Measurements from ENCODE around the gene KCNMA1.

Gene KCNMA1

DNA sequence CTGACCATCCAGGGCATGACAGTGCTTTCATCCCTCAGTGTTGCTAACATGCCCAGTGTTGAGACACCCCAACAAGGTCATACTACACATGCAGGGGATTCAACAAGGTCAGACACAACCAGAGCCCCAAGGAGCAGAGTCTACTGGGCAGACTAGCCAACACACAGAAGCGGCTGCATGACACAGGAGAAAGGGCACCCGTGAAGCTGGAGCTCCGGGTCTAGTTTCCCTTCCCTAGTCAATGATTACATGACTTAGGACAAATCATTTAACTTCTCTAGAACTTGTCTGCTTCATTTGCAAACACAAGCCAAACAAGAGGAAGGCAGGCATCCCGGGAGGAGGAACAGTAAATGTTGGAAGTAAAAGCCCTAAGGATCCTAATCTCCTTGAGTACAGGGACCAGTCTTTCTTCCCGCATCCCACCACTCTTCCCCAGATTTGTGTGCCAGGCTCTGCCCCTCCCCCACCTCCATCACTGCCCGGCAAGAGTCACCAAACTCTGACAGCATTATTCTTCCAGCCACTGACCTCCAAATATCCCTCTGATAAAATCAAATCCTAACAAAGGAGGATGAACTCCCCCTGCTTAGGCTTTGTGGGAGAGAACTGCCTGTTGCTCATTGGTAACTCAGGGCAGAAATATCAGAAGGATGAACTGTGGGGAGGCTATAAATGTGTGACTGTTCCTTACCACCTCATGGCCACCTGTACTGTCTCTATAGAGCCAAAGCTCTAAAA lies 104.3 kb downstream of the KCNMA1 start:
- H3K4me2 ChIP-seq, result no peak overlapping the region
- no peaks in the 10 kb centered on the region for H4K20me1 ChIP-seq
- no peaks in the 10 kb centered on the region for H3K27me3 ChIP-seq
- no peak for TF ChIP-seq Cebpa-rat (IDR thresholded peaks at IDR 0.05)
- H3K4me3 ChIP-seq, result no peak overlapping the region
- peaks cover 57% of the 10 kb centered on the region for H3K4me1 ChIP-seq
- H3K9me3 ChIP-seq, result no peaks in the 10 kb centered on the region
- no peaks in the 10 kb centered on the region for H3K36me3 ChIP-seq
- no peak overlapping the region for H3K27ac ChIP-seq
- H3K9ac ChIP-seq, result no peak overlapping the region

DNA sequence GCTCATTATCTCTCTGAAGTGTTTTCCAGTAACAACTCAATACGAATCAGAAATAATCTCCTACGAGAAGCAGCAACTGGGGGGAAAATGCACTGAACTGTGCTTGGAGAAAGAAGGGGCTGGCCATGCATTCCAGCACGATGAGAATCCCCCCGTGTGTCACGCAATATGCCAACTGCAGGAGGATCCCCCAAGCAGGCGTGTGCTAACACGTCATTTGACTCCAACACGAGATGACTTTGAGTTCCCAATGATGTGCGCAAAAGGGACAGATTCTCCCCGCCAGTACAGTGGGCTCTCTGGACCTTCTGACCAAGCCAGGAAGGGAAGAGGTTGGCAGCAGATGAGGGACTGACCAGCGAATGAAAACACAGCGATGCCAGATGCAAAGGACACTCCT lies 105.5 kb downstream of the KCNMA1 start:
- Histone ChIP-seq H3K4me3 (no peak overlapping the region), H3K36me3 (no peaks in the 10 kb centered on the region), H3K27me3 (no peaks in the 10 kb centered on the region), H4K20me1 (no peaks in the 10 kb centered on the region), H3K4me1 (peaks cover 62% of the 10 kb centered on the region), H3K4me2 (peak overlapping the region; percentile 76), H3K9ac (no peak overlapping the region), H3K27ac (peak overlapping the region; percentile 58; the same call in 1 of the 2 replicates), H3K9me3 (no peaks in the 10 kb centered on the region)
- TF ChIP-seq Cebpa-rat (IDR thresholded peaks at IDR 0.05), result no peak

GRCh38 chr10:77531441-77532001 lies 106.1 kb downstream of the KCNMA1 start:
- TF ChIP-seq Cebpa-rat (IDR thresholded peaks at IDR 0.05), result no peak
- Histone ChIP-seq H3K9me3 (no peaks in the 10 kb centered on the region), H3K36me3 (no peaks in the 10 kb centered on the region), H3K27ac (peak overlapping the region; percentile 58; the same call in 1 of the 2 replicates), H4K20me1 (no peaks in the 10 kb centered on the region), H3K27me3 (no peaks in the 10 kb centered on the region), H3K4me3 (no peak overlapping the region), H3K4me1 (peaks cover 62% of the 10 kb centered on the region), H3K9ac (peak overlapping the region; percentile 26; the same call in 1 of the 2 replicates), H3K4me2 (peak overlapping the region; percentile 76)

DNA sequence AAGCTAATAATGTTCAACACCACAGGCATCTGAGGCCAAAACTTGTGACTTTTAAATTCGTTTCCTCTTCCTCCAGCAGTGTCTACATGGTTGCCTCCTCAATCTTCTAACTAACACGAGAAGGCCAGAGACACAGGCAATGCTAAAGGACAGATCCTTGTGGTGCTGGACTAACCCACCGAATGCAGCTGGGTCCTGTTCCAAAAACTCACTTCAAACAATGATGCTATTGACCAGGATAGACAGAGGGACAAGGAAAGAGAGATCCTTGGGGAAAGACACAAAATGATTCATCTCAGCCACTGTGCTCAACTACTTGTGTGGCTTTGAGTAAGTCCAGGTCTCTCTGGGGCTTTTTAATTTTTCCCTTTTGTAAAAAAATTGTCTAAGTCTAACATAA lies 107.6 kb downstream of the KCNMA1 start:
- H3K4me1 ChIP-seq, result peaks cover 75% of the 10 kb centered on the region
- no peaks in the 10 kb centered on the region for H3K27me3 ChIP-seq

GRCh38 chr10:77529050-77529576 lies 108.5 kb downstream of the KCNMA1 start:
- no peak for TF ChIP-seq Cebpa-rat (IDR thresholded peaks at IDR 0.05)
- peak overlapping the region; percentile 76 for H3K4me2 ChIP-seq
- H3K9ac ChIP-seq, result no peak overlapping the region
- H3K27me3 ChIP-seq, result no peaks in the 10 kb centered on the region
- no peaks in the 10 kb centered on the region for H3K36me3 ChIP-seq
- H3K27ac ChIP-seq, result no peak overlapping the region
- no peaks in the 10 kb centered on the region for H4K20me1 ChIP-seq
- H3K4me3 ChIP-seq, result no peak overlapping the region
- H3K4me1 ChIP-seq, result peaks cover 84% of the 10 kb centered on the region
- H3K9me3 ChIP-seq, result no peaks in the 10 kb centered on the region

More for the DNA sequence above, 107.6 kb downstream of the KCNMA1 start:
- Histone ChIP-seq H3K27ac (no peak overlapping the region), H3K4me3 (no peak overlapping the region), H3K36me3 (no peaks in the 10 kb centered on the region), H4K20me1 (no peaks in the 10 kb centered on the region), H3K9me3 (no peaks in the 10 kb centered on the region), H3K4me2 (peak overlapping the region; percentile 76), H3K9ac (no peak overlapping the region)
- TF ChIP-seq Cebpa-rat (IDR thresholded peaks at IDR 0.05), result no peak

DNA sequence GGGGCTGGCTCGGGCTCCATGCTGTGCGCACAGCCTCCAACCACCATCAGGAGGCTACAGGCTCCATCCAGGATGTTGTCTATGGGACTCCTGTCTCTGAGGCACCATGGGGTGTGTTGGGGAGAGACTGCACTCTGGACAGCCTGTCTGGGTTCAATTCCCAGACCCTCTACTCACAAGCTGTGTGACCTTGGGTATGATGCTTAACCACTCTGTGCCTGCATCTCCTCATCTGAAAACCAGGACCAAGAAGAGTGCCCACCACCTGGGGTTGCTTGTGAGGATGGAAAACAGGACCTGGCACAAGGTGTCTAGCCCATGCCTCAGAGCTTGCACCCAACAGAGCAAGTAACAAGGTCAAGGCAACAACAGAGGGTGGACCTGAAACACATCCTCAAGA lies 109.8 kb downstream of the KCNMA1 start:
- H3K9me3 ChIP-seq, result no peaks in the 10 kb centered on the region
- H3K4me3 ChIP-seq, result no peak overlapping the region
- H3K36me3 ChIP-seq, result no peaks in the 10 kb centered on the region
- H3K27me3 ChIP-seq, result no peaks in the 10 kb centered on the region
- H3K9ac ChIP-seq, result peak overlapping the region; percentile 36; the same call in 1 of the 2 replicates
- peaks cover 96% of the 10 kb centered on the region for H3K4me1 ChIP-seq
- H3K4me2 ChIP-seq, result peak overlapping the region; percentile 76
- no peak for TF ChIP-seq Cebpa-rat (IDR thresholded peaks at IDR 0.05)
- no peaks in the 10 kb centered on the region for H4K20me1 ChIP-seq
- no peak overlapping the region for H3K27ac ChIP-seq

GRCh38 chr10:77526868-77527617 lies 110.6 kb downstream of the KCNMA1 start:
- no peaks in the 10 kb centered on the region for H3K27me3 ChIP-seq
- peak overlapping the region; percentile 28; the same call in 1 of the 2 replicates for H3K27ac ChIP-seq
- H3K9me3 ChIP-seq, result no peaks in the 10 kb centered on the region
- no peak overlapping the region for H3K4me3 ChIP-seq
- peak overlapping the region; percentile 36; the same call in 1 of the 2 replicates for H3K9ac ChIP-seq
- H3K4me1 ChIP-seq, result peaks cover 100% of the 10 kb centered on the region
- TF ChIP-seq Cebpa-rat (IDR thresholded peaks at IDR 0.05), result no peak
- peak overlapping the region; percentile 76 for H3K4me2 ChIP-seq
- H3K36me3 ChIP-seq, result no peaks in the 10 kb centered on the region
- H4K20me1 ChIP-seq, result no peaks in the 10 kb centered on the region

GRCh38 chr10:77524281-77524711 lies 113.3 kb downstream of the KCNMA1 start:
- Histone ChIP-seq H3K4me2 (peak overlapping the region; percentile 76), H3K4me3 (no peak overlapping the region; the same call in 1 of the 2 replicates), H4K20me1 (no peaks in the 10 kb centered on the region), H3K9me3 (no peaks in the 10 kb centered on the region), H3K27me3 (no peaks in the 10 kb centered on the region), H3K36me3 (no peaks in the 10 kb centered on the region), H3K4me1 (peaks cover 83% of the 10 kb centered on the region), H3K9ac (peak overlapping the region; percentile 8; the same call in 1 of the 2 replicates), H3K27ac (peak overlapping the region; percentile 33; the same call in 1 of the 2 replicates)
- TF ChIP-seq Cebpa-rat (IDR thresholded peaks at IDR 0.05), result no peak

GRCh38 chr10:77522268-77522809 lies 115.3 kb downstream of the KCNMA1 start:
- no peaks in the 10 kb centered on the region for H3K9me3 ChIP-seq

More at GRCh38 chr10:77522268-77522809, 115.3 kb downstream of the KCNMA1 start:
- no peaks in the 10 kb centered on the region for H4K20me1 ChIP-seq
- H3K9ac ChIP-seq, result no peak overlapping the region
- no peak overlapping the region for H3K4me3 ChIP-seq
- H3K36me3 ChIP-seq, result no peaks in the 10 kb centered on the region
- peak overlapping the region; percentile 12; the same call in 1 of the 2 replicates for H3K27ac ChIP-seq
- no peak for TF ChIP-seq Cebpa-rat (IDR thresholded peaks at IDR 0.05)
- H3K4me1 ChIP-seq, result peaks cover 70% of the 10 kb centered on the region
- peak overlapping the region; percentile 76 for H3K4me2 ChIP-seq
- no peaks in the 10 kb centered on the region for H3K27me3 ChIP-seq
